Ovary (tissue), 9 donors: ENCODE results near the gene FAM163B. TPM values are rescaled to one million over a fixed set of nuclear protein-coding genes. Genes with fewer than 3 reads are reported as not detected.

Source experiments
- DNase-seq, 5 donors: peaks; one replicate each; pipeline ENCODE4 v3.0.0-alpha.2; 2019 to 2020
- H3K27ac ChIP-seq, 2 donors: fragments of 200-600 bp; one replicate each; pipeline versions ENCODE4 v1.5.1 to v1.8.0; 2019 to 2022
- H3K27me3 ChIP-seq: fragments of 200-600 bp; one replicate; pipeline ENCODE4 v1.8.0; 2022
- H3K36me3 ChIP-seq: fragments of 200-600 bp; sonication (generic); one replicate; pipeline ENCODE4 v1.5.1; 2019
- H3K4me1 ChIP-seq: one replicate; pipeline ENCODE4 v1.8.1; 2013; ENCODE audit warnings: mild to moderate bottlenecking, moderate library complexity; ENCODE audit not compliant: insufficient read depth
- H3K4me3 ChIP-seq: fragments of 200-600 bp; sonication (generic); one replicate; pipeline ENCODE4 v1.5.1; 2017
- H3K9me3 ChIP-seq, 2 donors: fragments of 200-600 bp in 1 of 2; sonication (generic) in 1 of 2; one replicate each; pipeline versions ENCODE4 v1.5.1 to v1.8.1; 2013 to 2019; ENCODE audit warnings: mild to moderate bottlenecking in 1 of 2, moderate library complexity in 1 of 2
- EP300 ChIP-seq: sonication (generic); formaldehyde crosslinking; IDR thresholded peaks from one replicate; pipeline ENCODE4 v1.6.1; 2017; ENCODE audit warnings: antibody characterized with exemption
- POLR2A ChIP-seq: fragments of 450-650 bp; IDR thresholded peaks from one replicate; pipeline ENCODE4 v1.6.1; 2017; ENCODE audit warnings: antibody characterized with exemption, mild to moderate bottlenecking, moderate library complexity
- WGBS, 3 donors: extraction: QIAGEN DNeasy Blood & Tissue Kit in 1 of 3; methylation state at CpG; one replicate each; pipeline versions ENCODE4 v1.1.5 to v1.1.7; 2013 to 2017; 5-methylcytosine and 5-hydroxymethylcytosine counted together
- intact Hi-C, 4 donors: fragments of 100-400 bp; cut with DNase I; formaldehyde crosslinking; loops; one replicate each; pipeline versions ENCODE4 v1.11.0 to v1.15.1; 2022 to 2023
- polyA plus RNA-seq, 2 donors: library from polyadenylated mRNA; stranded (reverse); fragments of 200-250 nt in 1 of 2; fragments of 350-450 nt in 1 of 2; fragmentation: Illumina TruSeq in 1 of 2; extraction: RNeasy Lipid Tissue Mini Kit (QIAGEN cat#74804) in 1 of 2; gene quantifications; one replicate each; pipeline ENCODE4 v1.2.3, GENCODE V29; 2013 to 2014
- total RNA-seq, 7 donors: library from RNA; depleted of rRNA in 2 of 7; stranded (reverse); fragments of >200 nt in 2 of 7; fragmentation: NEBNext Ultra II Directional in 3 of 7; extraction: Animal tissue kit (Norgen Biotek cat#: 25700) in 3 of 7; gene quantifications; one replicate each; pipeline versions ENCODE4 v1.1.0 to v1.2.4, GENCODE V29; 2016 to 2023
- TF ChIP-seq, protein P1 (sequence below), 3 donors: fragments of 450-650 bp in 2 of 3; fragments of 200-600 bp in 1 of 3; IDR thresholded peaks; one replicate each; pipeline versions ENCODE4 v1.5.1 to v1.8.0; 2016 to 2022; ENCODE audit warnings: antibody characterized with exemption in 3 of 3, mild to moderate bottlenecking in 1 of 3
- donor health status: DM: no; HTN: no; CAD: no; lungs with moderate emphysema.
- donor health status: DM: no; HTN: no; CAD: no.
- donor health status: Bipolar disorder and iron deficiency.
- donor health status: DM: yes; HTN: yes; CAD: no.
- donor health status: DM: no; HTN: no; CAD: no.
- donor health status: DM: yes; HTN: yes; CAD: no.

The FAM163B gene
- total and polyA plus RNA-seq, 9 donors = 0.21 to 0.30 TPM; not detected in 7

GRCh38 chr9:133580419-133580738, 28.8 kb downstream of the FAM163B start:
- intact Hi-C loops = loop anchor here in 1 of 4 donors (10.0 kb wide), 1 partner anchor 134 kb away; no protein-coding TSS in a partner anchor
- H3K27me3 ChIP-seq = no peaks in the 10 kb centered on the region
- no peaks in the 10 kb centered on the region for H3K36me3 ChIP-seq
- TF ChIP-seq EP300 = no peak
- TF ChIP-seq POLR2A = no peak
- TF ChIP-seq, protein P1, sequence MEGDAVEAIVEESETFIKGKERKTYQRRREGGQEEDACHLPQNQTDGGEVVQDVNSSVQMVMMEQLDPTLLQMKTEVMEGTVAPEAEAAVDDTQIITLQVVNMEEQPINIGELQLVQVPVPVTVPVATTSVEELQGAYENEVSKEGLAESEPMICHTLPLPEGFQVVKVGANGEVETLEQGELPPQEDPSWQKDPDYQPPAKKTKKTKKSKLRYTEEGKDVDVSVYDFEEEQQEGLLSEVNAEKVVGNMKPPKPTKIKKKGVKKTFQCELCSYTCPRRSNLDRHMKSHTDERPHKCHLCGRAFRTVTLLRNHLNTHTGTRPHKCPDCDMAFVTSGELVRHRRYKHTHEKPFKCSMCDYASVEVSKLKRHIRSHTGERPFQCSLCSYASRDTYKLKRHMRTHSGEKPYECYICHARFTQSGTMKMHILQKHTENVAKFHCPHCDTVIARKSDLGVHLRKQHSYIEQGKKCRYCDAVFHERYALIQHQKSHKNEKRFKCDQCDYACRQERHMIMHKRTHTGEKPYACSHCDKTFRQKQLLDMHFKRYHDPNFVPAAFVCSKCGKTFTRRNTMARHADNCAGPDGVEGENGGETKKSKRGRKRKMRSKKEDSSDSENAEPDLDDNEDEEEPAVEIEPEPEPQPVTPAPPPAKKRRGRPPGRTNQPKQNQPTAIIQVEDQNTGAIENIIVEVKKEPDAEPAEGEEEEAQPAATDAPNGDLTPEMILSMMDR (IDR thresholded peaks at IDR 0.05) = no peak
- 84 to 87% (median 85%) methylated on average over 6 of the region's 6 CpGs for WGBS, 3 donors
- no peak for DNase-seq
- H3K9me3 ChIP-seq = no peaks in the 10 kb centered on the region
- H3K27ac ChIP-seq = peak overlapping the region in 1 of 2 donors; percentile 88
- no peak overlapping the region for H3K4me3 ChIP-seq
- H3K4me1 ChIP-seq = peaks cover 7% of the 10 kb centered on the region

DNA sequence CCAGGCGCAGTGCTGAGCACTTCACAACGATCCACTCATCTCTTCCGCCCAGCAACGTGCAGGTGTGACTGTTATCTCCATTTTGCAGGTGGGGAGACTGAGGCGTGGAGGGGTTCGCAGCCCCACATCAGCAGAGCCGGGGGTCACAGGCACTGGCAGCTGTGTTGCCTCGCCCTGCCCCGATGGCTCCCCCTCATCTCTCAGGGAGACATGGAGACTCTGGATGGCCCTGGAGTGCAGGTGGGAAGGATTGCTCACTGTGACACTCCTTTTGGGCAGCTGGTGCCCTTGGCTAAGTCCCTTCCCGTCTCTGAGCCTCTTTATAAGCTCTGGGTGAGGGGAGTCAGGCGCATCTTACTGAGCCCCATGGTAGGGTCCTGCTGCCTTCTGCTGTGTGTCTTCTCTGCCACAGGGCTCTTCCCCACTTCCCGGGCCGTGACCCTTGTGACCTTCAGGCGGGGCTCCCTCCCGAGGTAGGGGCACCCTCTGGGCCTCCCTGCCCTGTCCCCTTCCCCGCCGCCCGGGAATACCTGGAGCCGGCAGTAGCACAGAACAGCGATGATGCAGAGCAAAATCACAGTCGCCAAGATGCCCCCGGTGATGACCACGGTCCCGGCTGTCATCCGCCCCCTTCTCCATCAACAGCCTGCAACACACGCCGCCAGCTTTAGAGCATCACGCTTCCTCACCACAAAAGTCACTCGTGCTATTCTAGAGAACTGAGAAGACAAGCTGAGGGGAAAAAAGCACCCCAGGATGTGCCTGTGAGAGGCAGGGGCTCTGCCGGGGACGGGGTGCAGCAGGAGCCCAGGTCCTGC, 29.4 kb downstream of the FAM163B start:
- intact Hi-C loops = loop anchor here in 1 of 4 donors (10.0 kb wide), 1 partner anchor 135 kb away; no protein-coding TSS in a partner anchor
- DNase-seq = peak in 2 of 5 donors; percentile 22 to 51
- Histone ChIP-seq H3K9me3 (no peaks in the 10 kb centered on the region), H3K27me3 (no peaks in the 10 kb centered on the region), H3K36me3 (no peaks in the 10 kb centered on the region), H3K4me1 (peaks cover 6% of the 10 kb centered on the region), H3K27ac (no peak overlapping the region), H3K4me3 (no peak overlapping the region)
- WGBS, 3 donors = 77 to 85% (median 84%) methylated on average over 31 of the region's 31 CpGs
- no peak for TF ChIP-seq POLR2A
- TF ChIP-seq EP300 = no peak
- TF ChIP-seq, protein P1 (IDR thresholded peaks at IDR 0.05) = no peak

DNA sequence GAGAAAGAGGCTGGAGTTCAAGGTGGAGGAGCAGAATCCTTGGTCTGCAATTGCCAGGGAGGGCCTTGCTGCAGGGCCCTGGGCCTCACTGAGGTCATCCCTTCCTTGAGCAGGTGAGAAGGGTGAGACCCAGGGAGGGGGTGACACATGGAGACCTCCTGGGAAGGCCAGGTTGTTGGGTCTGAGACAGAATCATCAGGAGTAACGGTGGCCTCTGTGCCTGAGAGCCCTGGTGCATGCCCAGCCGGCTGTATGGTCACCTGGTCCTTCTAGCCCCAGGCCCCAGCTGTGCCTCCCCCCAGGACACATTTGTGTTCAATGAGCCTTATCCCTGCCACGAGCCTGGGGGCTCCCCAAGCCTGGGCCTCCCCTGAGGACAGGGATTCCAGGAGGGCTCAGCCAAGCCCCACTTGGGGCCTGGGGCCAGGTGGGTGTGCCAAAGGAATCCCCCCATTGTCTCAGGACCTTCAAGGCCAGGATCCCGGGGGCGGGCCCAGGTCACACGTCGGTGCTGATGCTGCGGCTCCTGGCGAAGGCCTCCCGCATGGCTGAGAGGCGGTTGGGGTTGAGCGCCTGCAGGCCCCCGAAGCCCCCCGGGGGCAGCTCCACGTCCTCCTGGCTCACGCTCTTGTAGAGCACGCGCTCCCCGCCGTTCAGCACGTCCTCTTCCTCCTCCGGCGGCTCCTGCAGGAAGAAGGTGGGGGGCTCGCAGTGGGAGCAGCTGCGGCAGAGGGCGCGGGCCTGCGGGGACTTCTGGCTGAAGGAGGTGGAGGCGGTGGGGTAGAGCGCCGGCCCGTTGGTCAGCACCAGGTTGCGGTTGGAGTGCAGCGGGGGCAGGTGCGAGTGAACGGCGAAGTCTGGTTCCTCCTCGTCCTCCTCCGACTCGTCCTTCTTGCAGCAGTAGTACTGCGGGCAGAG, 30.4 kb downstream of the FAM163B start:
- intact Hi-C loops = no loop called here

GRCh38 chr9:133577737-133578112, 31.5 kb downstream of the FAM163B start:
- peak overlapping the region in 1 of 2 donors; percentile 75 for H3K27ac ChIP-seq
- TF ChIP-seq POLR2A = no peak
- TF ChIP-seq, protein P1 (IDR thresholded peaks at IDR 0.05) = no peak
- TF ChIP-seq EP300 = no peak
- peaks cover 6% of the 10 kb centered on the region for H3K4me1 ChIP-seq
- H3K27me3 ChIP-seq = no peaks in the 10 kb centered on the region
- no peaks in the 10 kb centered on the region for H3K36me3 ChIP-seq
- no peaks in the 10 kb centered on the region for H3K9me3 ChIP-seq
- no peak for DNase-seq
- intact Hi-C loops = no loop called here
- H3K4me3 ChIP-seq = no peak overlapping the region
- 78 to 97% (median 96%) methylated on average over 3 of the region's 3 CpGs for WGBS, 3 donors

More for the DNA sequence above, 30.4 kb downstream of the FAM163B start:
- Histone ChIP-seq H3K9me3 (no peaks in the 10 kb centered on the region), H3K4me3 (no peak overlapping the region), H3K36me3 (no peaks in the 10 kb centered on the region), H3K27me3 (no peaks in the 10 kb centered on the region), H3K4me1 (peaks cover 6% of the 10 kb centered on the region), H3K27ac (no peak overlapping the region)
- TF ChIP-seq POLR2A (no peak), EP300 (no peak)
- peak in 3 of 5 donors; percentile 26 to 40 (median 36) for DNase-seq
- whole genome bisulfite sequencing, 3 donors = 62 to 80% (median 76%) methylated on average over 40 to 41 of the region's 41 CpGs
